ENCODE data around the gene AHSG. TPM values are rescaled to one million over a fixed set of nuclear protein-coding genes. Genes with fewer than 3 reads are reported as not detected.

Gene AHSG
- total RNA-seq, 1 experiment from 2014 or later, result 1.6 TPM

- H3K4me3 ChIP-seq (replicated peaks in 1 of 2; ENCODE audit: low read depth in 1 of 2, low read length in 2 of 2), result no peak overlapping the region
- no peak for ATAC-seq
- no peak overlapping the region for H3K9ac ChIP-seq (ENCODE audit: low read length)
- no peaks in the 10 kb centered on the region for H3K9me3 ChIP-seq (ENCODE audit: control insufficient read depth in 1 of 2, insufficient read depth in 1 of 2, low read depth in 1 of 2, low read length in 2 of 2)
- no peaks in the 10 kb centered on the region for H3K79me2 ChIP-seq (ENCODE audit: insufficient read depth, low read length)
- ChIA-PET CTCF (no interaction called here), RAD21 (ENCODE audit: low non-redundant PET in 1 of 2, low total read pairs in 2 of 2, uncharacterized antibody in 2 of 2, unreplicated experiment in 2 of 2) (no interaction called here), POLR2A (no interaction called here)
- H3K4me2 ChIP-seq (ENCODE audit: low read length), result no peak overlapping the region
- H3K4me1 ChIP-seq (ENCODE audit: control insufficient read depth in 1 of 2, insufficient read depth in 2 of 2, low read length in 2 of 2), result no peaks in the 10 kb centered on the region
- no peak for DNase-seq (ENCODE audit: low read depth, low spot score)
- BruUV-seq (replicated peaks), result no TSS peak
- no peaks in the 10 kb centered on the region for H4K20me1 ChIP-seq (ENCODE audit: insufficient read depth)
- H3K27me3 ChIP-seq (ENCODE audit: insufficient read depth, low read length), result no peaks in the 10 kb centered on the region
- no peak overlapping the region for H3K27ac ChIP-seq (ENCODE audit: low read depth, low read length)
- TF ChIP-seq FOSL1 (IDR thresholded peaks at IDR 0.05; ENCODE audit: low read depth) (no peak), YY1 (IDR thresholded peaks at IDR 0.05; ENCODE audit: extremely low read depth, insufficient replicate concordance, low read depth, low read length) (no peak), EZH2 (IDR thresholded peaks at IDR 0.05) (no peak), SP1 (IDR thresholded peaks at IDR 0.05; ENCODE audit: low read depth) (no peak), RAD21 (IDR thresholded peaks at IDR 0.05; ENCODE audit: low read depth) (no peak), CEBPB (IDR thresholded peaks at IDR 0.05; ENCODE audit: low read depth) (no peak), POLR2AphosphoS5 (IDR thresholded peaks at IDR 0.05; ENCODE audit: low read depth, low read length) (no peak), TCF7L2 (IDR thresholded peaks at IDR 0.05; ENCODE audit: borderline replicate concordance, extremely low read depth, insufficient read depth, insufficient read length) (no peak), JUND (IDR thresholded peaks at IDR 0.05) (no peak), MAX (IDR thresholded peaks at IDR 0.05) (no peak), SRF (IDR thresholded peaks at IDR 0.05; ENCODE audit: low read depth) (no peak), EZH2phosphoT487 (IDR thresholded peaks at IDR 0.05; ENCODE audit: borderline replicate concordance) (no peak), CTCF (IDR thresholded peaks at IDR 0.05 in 2 of 3, conservative IDR thresholded peaks at IDR 0.05 in 1 of 3; ENCODE audit: borderline replicate concordance in 1 of 3, insufficient read depth in 1 of 3, low read depth in 2 of 3, low read length in 2 of 3) (no peak), CBX3 (IDR thresholded peaks at IDR 0.05; ENCODE audit: low read depth) (no peak), REST (IDR thresholded peaks at IDR 0.05; ENCODE audit: low read depth) (no peak), EGR1 (IDR thresholded peaks at IDR 0.05; ENCODE audit: low read depth) (no peak), ZNF274 (IDR thresholded peaks at IDR 0.05; ENCODE audit: low read depth, low read length) (no peak), SIN3A (IDR thresholded peaks at IDR 0.05; ENCODE audit: low read depth) (no peak)
- no peaks in the 10 kb centered on the region; the same call in 1 of the 2 replicates for H3K9me2 ChIP-seq (ENCODE audit: insufficient read depth)
- H3K36me3 ChIP-seq (ENCODE audit: control insufficient read depth in 1 of 2, insufficient read depth in 2 of 2, low read length in 2 of 2), result no peaks in the 10 kb centered on the region
- H2AFZ ChIP-seq (ENCODE audit: low read depth, low read length, poor library complexity, severe bottlenecking), result no peak overlapping the region
- intact Hi-C loops (cut with micrococcal nuclease), result no loop called here
These were observed 33.2 kb downstream of the AHSG start for GRCh38 chr3:186646106-186646505.

All from HCT116 (cell line).